Limb (tissue), 2 donors: ENCODE measurements around the gene SIK3.

Source experiments
- DNase-seq, 2 donors: peaks; one replicate each; pipeline ENCODE4 v3.0.0-alpha.2; 2016; ENCODE audit errors: extremely low spot score in 2 of 2

SIK3 gene

GRCh38 chr11:116931206-116931953 is 166.8 kb downstream of the SIK3 start:
- DNase-seq: no peak

- no peak for DNase-seq
Observed at GRCh38 chr11:116930586-116930985, 167.6 kb downstream of the SIK3 start.

- peak; percentile 39 to 49 for DNase-seq
Observed at GRCh38 chr11:116930177-116930576, 168.1 kb downstream of the SIK3 start.

GRCh38 chr11:116929414-116930090 is 168.7 kb downstream of the SIK3 start:
- no peak for DNase-seq

GRCh38 chr11:116928845-116929244 is 169.4 kb downstream of the SIK3 start:
- no peak for DNase-seq

- DNase-seq: no peak
Observed at GRCh38 chr11:116928102-116928777, 170.0 kb downstream of the SIK3 start.

GRCh38 chr11:116927163-116927974 is 170.9 kb downstream of the SIK3 start:
- no peak for DNase-seq

GRCh38 chr11:116925050-116925449 is 173.2 kb downstream of the SIK3 start:
- no peak for DNase-seq

- DNase-seq: no peak
Observed at GRCh38 chr11:116918925-116919655, 179.1 kb downstream of the SIK3 start.

- DNase-seq: no peak
Observed at GRCh38 chr11:116917632-116918031, 180.6 kb downstream of the SIK3 start.

- no peak for DNase-seq
Observed at GRCh38 chr11:116916886-116917285, 181.3 kb downstream of the SIK3 start.

GRCh38 chr11:116916052-116916451 is 182.2 kb downstream of the SIK3 start:
- no peak for DNase-seq

- no peak for DNase-seq
Observed at GRCh38 chr11:116913000-116913399, 185.2 kb downstream of the SIK3 start.

GRCh38 chr11:116911976-116912734 is 186.1 kb downstream of the SIK3 start:
- DNase-seq: no peak

GRCh38 chr11:116910847-116911246 is 187.4 kb downstream of the SIK3 start:
- no peak for DNase-seq

GRCh38 chr11:116910378-116910777 is 187.8 kb downstream of the SIK3 start:
- no peak for DNase-seq

- no peak for DNase-seq
Observed at GRCh38 chr11:116909245-116909644, 189.0 kb downstream of the SIK3 start.

- DNase-seq: no peak
Observed at GRCh38 chr11:116906479-116906878, 191.7 kb downstream of the SIK3 start.

GRCh38 chr11:116903090-116903489 is 195.1 kb downstream of the SIK3 start:
- DNase-seq: no peak
